Measurements from ENCODE around the gene PDE7B.

The PDE7B gene

DNA sequence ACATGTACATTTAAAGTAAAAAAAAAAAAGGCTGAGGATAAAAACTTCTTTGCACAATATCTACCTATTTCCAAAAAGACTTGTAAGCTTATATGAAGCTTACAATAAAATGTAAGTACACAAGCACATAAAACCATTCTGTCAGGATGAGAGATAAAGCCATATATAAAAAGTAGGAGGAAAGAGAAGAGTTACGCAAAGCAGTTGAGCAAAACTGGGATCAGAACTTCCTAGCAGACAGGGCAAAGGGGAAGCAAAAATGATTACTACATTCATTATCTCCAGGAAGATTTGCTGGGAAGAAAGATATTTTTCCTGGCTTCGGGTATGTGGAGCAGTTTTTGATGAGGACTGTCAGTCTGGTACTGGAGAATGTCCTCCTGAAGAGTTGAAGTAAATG is 200.5 kb downstream of the PDE7B start:
- H3K9me3 Mint-ChIP-seq: no peaks in the 10 kb centered on the region
- H3K27me3 Mint-ChIP-seq: peaks cover 5 to 18% of the 10 kb centered on the region in 2 donors
- DNase-seq (no peak), ATAC-seq (replicated peaks) (no peak)
- no peaks in the 10 kb centered on the region for H3K36me3 Mint-ChIP-seq (ENCODE audit: insufficient read depth)
- no peak overlapping the region for H3K27ac Mint-ChIP-seq
- peaks cover 2 to 9% of the 10 kb centered on the region in 2 donors for H3K4me1 Mint-ChIP-seq (ENCODE audit: low read depth in 2 of 2)
- no peak overlapping the region for H3K4me3 Mint-ChIP-seq

DNA sequence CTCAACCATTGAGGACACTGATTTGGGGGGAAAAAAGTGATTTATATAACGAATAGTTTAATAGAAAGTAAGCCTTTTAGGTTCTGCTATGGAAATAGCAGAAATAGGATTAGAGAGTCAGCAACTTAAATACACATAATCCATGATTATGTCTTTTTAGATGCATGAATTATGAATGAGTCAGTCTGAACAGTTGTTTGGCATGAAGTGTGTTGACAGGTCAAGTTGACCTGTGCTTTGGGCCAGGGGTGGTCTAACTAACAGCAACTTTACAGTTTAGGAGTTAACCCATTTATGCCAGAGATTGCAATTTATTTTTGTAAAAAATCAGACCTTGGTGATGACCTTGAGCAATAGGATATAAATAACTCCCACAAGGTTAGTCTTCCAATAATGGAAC is 207.4 kb downstream of the PDE7B start:
- H3K27ac Mint-ChIP-seq: no peak overlapping the region
- peaks cover 18 to 32% of the 10 kb centered on the region in 2 donors for H3K27me3 Mint-ChIP-seq
- no peaks in the 10 kb centered on the region for H3K36me3 Mint-ChIP-seq (ENCODE audit: insufficient read depth)
- H3K4me1 Mint-ChIP-seq (ENCODE audit: low read depth in 2 of 2): no peaks in the 10 kb centered on the region
- no peaks in the 10 kb centered on the region for H3K9me3 Mint-ChIP-seq
- ATAC-seq (replicated peaks) (no peak), DNase-seq (no peak)
- no peak overlapping the region for H3K4me3 Mint-ChIP-seq

DNA sequence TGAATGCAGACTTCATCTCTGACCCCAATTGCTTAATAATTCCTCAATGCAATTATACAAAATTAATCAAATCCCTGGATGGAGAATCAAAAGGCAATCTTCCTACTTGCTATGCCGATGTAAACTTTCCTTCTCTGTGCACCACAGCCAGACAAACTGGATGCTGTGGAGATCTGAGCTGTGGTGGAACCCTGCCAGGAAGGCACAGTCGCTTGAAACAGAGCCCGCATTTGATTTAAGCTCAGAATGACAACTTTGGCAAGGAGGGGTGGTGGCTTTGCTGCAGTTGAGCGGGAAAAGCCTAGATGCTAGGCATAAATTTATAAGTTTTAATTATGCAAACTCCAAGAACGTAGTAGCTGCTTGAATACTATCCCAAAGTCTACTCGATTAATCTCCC is 207.8 kb downstream of the PDE7B start:
- Mint-ChIP-seq H3K27ac (no peak overlapping the region), H3K9me3 (no peaks in the 10 kb centered on the region), H3K4me1 (ENCODE audit: low read depth in 2 of 2) (no peaks in the 10 kb centered on the region), H3K27me3 (peaks cover 19 to 32% of the 10 kb centered on the region in 2 donors), H3K4me3 (no peak overlapping the region), H3K36me3 (ENCODE audit: insufficient read depth) (no peaks in the 10 kb centered on the region)
- DNase-seq: no peak
- ATAC-seq (replicated peaks): no peak

DNA sequence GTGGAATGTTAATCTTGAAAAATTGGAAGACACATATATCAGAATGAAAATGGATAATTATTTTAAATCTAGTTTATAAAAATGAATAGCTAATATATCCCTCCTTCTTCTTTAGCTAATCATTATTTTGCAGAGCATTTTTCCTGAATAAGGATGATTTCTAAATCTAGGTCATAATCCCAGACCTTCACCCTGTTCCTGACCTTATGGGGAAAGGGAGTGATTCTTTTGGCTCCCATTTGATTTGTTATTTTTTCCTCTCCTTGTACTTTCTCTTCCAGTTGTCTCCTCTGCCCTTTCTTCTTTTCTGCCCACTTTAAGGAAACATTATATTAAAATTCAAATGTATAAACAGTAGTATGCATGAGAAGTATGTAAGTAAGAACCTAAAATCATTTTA is 208.6 kb downstream of the PDE7B start:
- H3K9me3 Mint-ChIP-seq: no peaks in the 10 kb centered on the region
- DNase-seq: no peak
- no peak overlapping the region for H3K27ac Mint-ChIP-seq
- H3K36me3 Mint-ChIP-seq (ENCODE audit: insufficient read depth): no peaks in the 10 kb centered on the region
- H3K4me1 Mint-ChIP-seq (ENCODE audit: low read depth in 2 of 2): no peaks in the 10 kb centered on the region
- ATAC-seq (replicated peaks): no peak
- no peak overlapping the region for H3K4me3 Mint-ChIP-seq
- peaks cover 26 to 32% of the 10 kb centered on the region in 2 donors for H3K27me3 Mint-ChIP-seq

DNA sequence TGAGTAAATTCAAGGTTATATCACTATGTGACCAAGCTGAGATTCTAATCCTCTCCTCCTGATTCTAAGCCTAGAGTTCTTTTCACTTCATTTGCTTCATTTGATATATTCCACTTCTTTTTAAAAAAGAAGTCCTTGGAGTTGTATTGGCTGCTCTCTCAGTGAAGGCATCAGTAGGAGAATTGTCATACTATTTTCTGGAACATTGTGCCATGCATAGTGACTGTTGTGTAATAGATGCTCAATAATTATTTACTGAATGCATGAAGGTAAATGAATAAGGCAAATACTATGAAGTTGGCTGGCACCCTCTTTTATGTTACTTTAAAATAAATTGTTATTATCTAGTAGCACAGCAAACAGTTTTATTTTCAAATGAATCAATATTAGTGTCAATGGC is 209.3 kb downstream of the PDE7B start:
- H3K36me3 Mint-ChIP-seq (ENCODE audit: insufficient read depth): no peaks in the 10 kb centered on the region
- no peak overlapping the region for H3K4me3 Mint-ChIP-seq
- ATAC-seq (replicated peaks): no peak
- no peaks in the 10 kb centered on the region for H3K9me3 Mint-ChIP-seq
- no peaks in the 10 kb centered on the region for H3K4me1 Mint-ChIP-seq (ENCODE audit: low read depth in 2 of 2)
- peaks cover 26 to 30% of the 10 kb centered on the region in 2 donors for H3K27me3 Mint-ChIP-seq
- H3K27ac Mint-ChIP-seq: no peak overlapping the region
- DNase-seq: no peak

DNA sequence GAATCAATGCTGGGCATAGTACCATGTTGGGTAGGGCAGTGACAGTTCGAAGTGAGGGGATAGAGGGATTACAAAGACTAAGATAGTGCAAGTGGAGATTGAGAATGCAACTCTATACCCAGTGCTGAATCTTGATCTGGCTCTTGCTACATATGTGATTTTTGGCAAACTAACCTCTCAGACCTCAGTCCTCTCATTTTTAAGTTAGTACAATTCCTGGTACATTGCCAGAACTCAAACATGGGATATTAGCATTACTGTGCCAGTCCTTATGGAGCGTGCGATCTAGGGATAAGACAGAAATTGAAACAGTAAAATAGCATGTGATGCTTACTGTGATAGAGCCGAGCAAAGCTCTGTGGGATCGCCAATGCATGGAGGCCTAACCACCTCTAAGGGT is 210.2 kb downstream of the PDE7B start:
- no peak overlapping the region for H3K4me3 Mint-ChIP-seq
- no peak for DNase-seq
- no peaks in the 10 kb centered on the region for H3K9me3 Mint-ChIP-seq
- H3K27me3 Mint-ChIP-seq: peaks cover 24 to 32% of the 10 kb centered on the region in 2 donors
- no peaks in the 10 kb centered on the region for H3K4me1 Mint-ChIP-seq (ENCODE audit: low read depth in 2 of 2)
- no peaks in the 10 kb centered on the region for H3K36me3 Mint-ChIP-seq (ENCODE audit: insufficient read depth)
- no peak overlapping the region for H3K27ac Mint-ChIP-seq
- ATAC-seq (replicated peaks): no peak

DNA sequence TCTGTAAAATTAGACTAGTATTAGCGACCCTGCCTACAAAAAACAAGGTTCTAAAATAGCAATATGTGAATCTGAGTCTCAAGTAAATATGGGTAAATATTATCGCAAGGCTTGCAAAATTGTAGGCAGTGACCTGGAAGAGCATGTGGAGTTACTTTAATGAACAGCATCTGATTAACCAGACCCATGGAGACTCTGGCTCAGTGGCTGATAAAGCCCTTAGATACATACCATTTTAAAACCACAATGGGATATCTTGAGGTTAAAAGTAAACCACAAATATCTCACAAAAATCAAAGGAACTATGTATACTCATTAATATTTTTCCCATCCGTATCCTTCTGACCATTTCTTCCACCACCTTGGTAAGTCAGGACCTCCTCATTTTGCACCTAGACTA is 211.6 kb downstream of the PDE7B start:
- H3K27ac Mint-ChIP-seq: no peak overlapping the region
- ATAC-seq (replicated peaks): no peak
- H3K27me3 Mint-ChIP-seq: peaks cover 24 to 31% of the 10 kb centered on the region in 2 donors
- DNase-seq: no peak
- no peaks in the 10 kb centered on the region for H3K9me3 Mint-ChIP-seq
- H3K36me3 Mint-ChIP-seq (ENCODE audit: insufficient read depth): no peaks in the 10 kb centered on the region
- no peaks in the 10 kb centered on the region for H3K4me1 Mint-ChIP-seq (ENCODE audit: low read depth in 2 of 2)
- H3K4me3 Mint-ChIP-seq: no peak overlapping the region

DNA sequence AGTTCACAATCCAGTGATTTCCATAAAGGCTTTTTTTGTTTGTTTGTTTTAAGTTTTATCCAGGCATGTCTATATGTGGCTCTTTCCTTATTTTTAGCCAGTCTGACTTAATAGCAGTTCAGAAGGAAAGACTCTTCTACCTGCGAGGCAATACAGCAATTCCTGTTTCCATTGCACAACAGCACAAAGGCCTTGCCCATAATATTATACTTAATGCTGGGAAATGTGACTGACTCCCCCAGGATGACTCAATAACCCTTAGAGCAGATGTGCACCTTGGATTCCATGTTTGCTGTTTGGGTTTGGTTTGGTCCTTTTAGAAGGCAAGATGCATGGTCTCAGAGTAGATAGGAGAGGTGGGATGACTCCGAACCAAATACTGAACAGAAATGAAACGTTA is 214.5 kb downstream of the PDE7B start:
- no peaks in the 10 kb centered on the region for H3K36me3 Mint-ChIP-seq (ENCODE audit: insufficient read depth)
- H3K27me3 Mint-ChIP-seq: peaks cover 24% of the 10 kb centered on the region in 2 donors
- ATAC-seq (replicated peaks) (no peak), DNase-seq (no peak)
- no peaks in the 10 kb centered on the region for H3K4me1 Mint-ChIP-seq (ENCODE audit: low read depth in 2 of 2)
- no peaks in the 10 kb centered on the region for H3K9me3 Mint-ChIP-seq
- H3K27ac Mint-ChIP-seq: no peak overlapping the region
- H3K4me3 Mint-ChIP-seq: no peak overlapping the region

DNA sequence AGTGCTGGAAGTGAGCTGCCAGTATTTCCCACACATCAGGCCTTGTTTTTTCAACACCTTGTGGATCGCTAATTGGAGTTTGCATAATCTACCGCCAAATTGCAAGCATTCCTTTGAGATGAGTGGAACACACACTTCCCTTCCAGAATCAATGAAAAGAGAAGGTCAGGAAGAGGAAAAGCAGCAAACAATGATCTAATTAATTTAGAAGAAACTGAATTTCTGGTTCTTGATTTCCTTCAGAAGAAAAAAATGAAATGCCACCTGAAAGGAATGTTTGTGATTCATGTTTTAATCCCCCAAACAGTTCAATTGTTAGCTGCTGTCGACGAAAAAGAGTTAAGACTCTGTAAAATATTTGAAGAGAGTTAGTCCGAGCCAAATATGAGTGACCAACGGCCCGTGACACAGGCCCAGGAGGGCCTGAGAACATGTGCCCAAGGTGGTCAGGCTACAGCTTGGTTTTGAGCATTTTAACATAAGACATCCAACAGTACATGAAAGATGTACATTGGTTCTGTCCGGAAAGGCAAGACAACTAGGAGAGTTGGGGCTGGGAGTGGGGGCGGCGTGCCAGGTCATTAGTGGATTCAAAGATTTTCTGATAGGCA is 216.3 kb downstream of the PDE7B start:
- Mint-ChIP-seq H3K27me3 (peaks cover 24% of the 10 kb centered on the region in 2 donors), H3K27ac (no peak overlapping the region), H3K9me3 (no peaks in the 10 kb centered on the region), H3K36me3 (ENCODE audit: insufficient read depth) (no peaks in the 10 kb centered on the region), H3K4me3 (no peak overlapping the region), H3K4me1 (ENCODE audit: low read depth in 2 of 2) (no peaks in the 10 kb centered on the region)
- no peak for ATAC-seq (replicated peaks)
- no peak for DNase-seq

DNA sequence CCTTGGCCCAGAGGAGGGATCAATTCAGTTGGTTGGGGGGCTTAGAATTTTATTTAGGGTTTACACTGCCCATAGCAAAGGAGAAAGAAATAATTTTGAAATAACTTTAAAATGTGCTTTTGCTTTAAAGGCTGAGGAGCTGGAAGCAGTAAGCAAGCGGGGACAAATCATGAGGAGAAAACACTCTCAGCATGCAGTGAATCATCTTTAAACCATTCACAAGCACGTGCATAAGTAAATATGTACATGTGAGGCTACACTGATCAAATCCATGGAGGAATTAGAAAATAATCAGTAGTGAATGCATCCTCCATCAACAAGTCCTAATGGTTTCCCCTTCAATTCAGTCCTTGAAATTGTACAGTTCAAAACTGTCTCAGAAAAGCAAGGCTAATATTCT is 217.6 kb downstream of the PDE7B start:
- H3K4me1 Mint-ChIP-seq (ENCODE audit: low read depth in 2 of 2): no peaks in the 10 kb centered on the region

DNA sequence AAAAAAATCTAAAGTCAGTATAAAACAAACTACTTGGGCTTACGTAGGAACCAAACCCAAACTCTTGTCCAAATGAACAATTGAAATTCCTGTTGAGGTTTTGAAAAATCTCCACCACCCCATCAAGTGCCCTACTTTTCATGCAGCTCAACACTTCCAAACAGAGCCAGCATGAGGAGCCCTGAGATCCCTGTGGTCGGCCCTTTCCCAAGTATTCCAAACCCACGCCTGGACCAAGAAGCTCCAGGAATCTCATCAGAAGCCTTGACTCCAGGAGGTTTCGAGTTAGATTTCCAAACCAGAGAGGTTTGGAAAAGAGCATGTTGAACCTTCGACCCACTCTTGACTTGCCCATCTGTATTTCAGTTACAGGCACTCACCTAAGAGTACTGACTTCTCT is 219.3 kb downstream of the PDE7B start:
- no peaks in the 10 kb centered on the region for H3K36me3 Mint-ChIP-seq (ENCODE audit: insufficient read depth)
- H3K27me3 Mint-ChIP-seq: peaks cover 23% of the 10 kb centered on the region in 2 donors
- ATAC-seq (replicated peaks) (no peak), DNase-seq (no peak)
- no peaks in the 10 kb centered on the region for H3K4me1 Mint-ChIP-seq (ENCODE audit: low read depth in 2 of 2)
- H3K27ac Mint-ChIP-seq: no peak overlapping the region
- no peaks in the 10 kb centered on the region for H3K9me3 Mint-ChIP-seq
- H3K4me3 Mint-ChIP-seq: no peak overlapping the region

More for the DNA sequence above, 217.6 kb downstream of the PDE7B start:
- Mint-ChIP-seq H3K27me3 (peaks cover 18 to 24% of the 10 kb centered on the region in 2 donors), H3K4me3 (no peak overlapping the region), H3K27ac (no peak overlapping the region), H3K36me3 (ENCODE audit: insufficient read depth) (no peaks in the 10 kb centered on the region), H3K9me3 (no peaks in the 10 kb centered on the region)
- DNase-seq (no peak), ATAC-seq (replicated peaks) (no peak)

DNA sequence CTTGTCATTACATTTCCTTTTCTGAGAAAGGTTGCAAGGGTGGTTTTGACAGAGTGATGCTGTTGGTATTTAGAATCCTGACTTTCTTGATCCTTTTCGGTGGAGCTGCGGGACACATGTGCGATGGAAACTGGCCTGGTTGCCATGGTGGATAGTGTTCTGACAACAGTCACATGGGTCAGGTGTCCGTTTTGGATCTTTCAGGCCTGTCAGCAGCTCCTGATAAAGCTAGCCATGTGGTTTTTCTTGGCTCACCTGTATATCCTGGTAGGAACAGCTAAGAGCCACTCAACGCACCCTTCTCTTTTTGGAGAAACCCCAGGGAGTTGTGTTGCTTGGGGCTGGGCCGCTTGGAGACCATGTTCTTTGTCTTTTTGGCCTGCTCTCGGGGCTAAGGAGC is 221.2 kb downstream of the PDE7B start:
- Mint-ChIP-seq H3K36me3 (ENCODE audit: insufficient read depth) (no peaks in the 10 kb centered on the region), H3K27me3 (peaks cover 19 to 27% of the 10 kb centered on the region in 2 donors), H3K4me1 (ENCODE audit: low read depth in 2 of 2) (no peaks in the 10 kb centered on the region), H3K27ac (no peak overlapping the region), H3K4me3 (no peak overlapping the region), H3K9me3 (no peaks in the 10 kb centered on the region)
- ATAC-seq (replicated peaks) (no peak), DNase-seq (no peak)

DNA sequence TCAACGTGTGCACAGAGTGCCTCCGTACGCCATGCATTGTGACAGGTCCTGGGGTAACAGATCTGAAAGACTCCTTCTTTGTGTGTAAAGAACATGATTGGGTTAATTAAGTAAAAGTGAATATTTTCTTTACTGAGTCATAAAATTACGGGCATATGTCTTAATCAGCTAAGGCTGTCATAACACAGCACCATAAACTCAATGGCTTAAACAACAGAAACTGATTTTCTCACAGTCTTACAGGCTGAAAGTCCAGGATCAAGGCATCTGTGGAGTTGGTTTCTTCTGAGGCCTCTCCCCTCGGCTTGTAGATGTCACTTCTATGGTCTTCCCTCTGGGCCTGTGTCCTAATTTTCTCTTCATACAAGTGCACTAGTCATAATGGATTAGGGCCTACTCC is 221.7 kb downstream of the PDE7B start:
- DNase-seq (no peak), ATAC-seq (replicated peaks) (no peak)
- no peak overlapping the region for H3K4me3 Mint-ChIP-seq
- H3K36me3 Mint-ChIP-seq (ENCODE audit: insufficient read depth): no peaks in the 10 kb centered on the region
- H3K4me1 Mint-ChIP-seq (ENCODE audit: low read depth in 2 of 2): no peaks in the 10 kb centered on the region
- H3K27me3 Mint-ChIP-seq: peaks cover 14 to 22% of the 10 kb centered on the region in 2 donors
- no peaks in the 10 kb centered on the region for H3K9me3 Mint-ChIP-seq
- H3K27ac Mint-ChIP-seq: no peak overlapping the region

DNA sequence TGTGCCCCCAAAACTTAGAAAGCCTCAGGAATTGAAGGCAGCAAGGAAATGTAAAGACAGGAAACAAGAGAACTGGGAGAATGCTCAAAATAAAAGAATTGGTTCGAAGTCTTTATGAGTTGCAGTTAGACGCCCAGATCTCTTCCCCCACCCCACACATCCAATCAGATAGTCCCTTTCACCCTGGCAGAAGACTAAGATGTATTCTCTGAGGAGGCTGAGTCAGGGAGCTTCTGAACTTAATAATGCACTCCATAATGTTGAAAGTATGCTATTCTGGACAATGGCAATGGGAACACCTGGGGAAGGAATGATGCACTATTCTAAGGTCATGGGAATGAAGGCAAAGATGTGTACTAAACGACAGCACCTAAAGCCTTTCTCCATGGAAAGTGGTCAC is 225.0 kb downstream of the PDE7B start:
- no peak overlapping the region for H3K4me3 Mint-ChIP-seq
- H3K9me3 Mint-ChIP-seq: no peaks in the 10 kb centered on the region
- no peaks in the 10 kb centered on the region for H3K36me3 Mint-ChIP-seq (ENCODE audit: insufficient read depth)
- ATAC-seq (replicated peaks) (no peak), DNase-seq (no peak)
- no peaks in the 10 kb centered on the region for H3K4me1 Mint-ChIP-seq (ENCODE audit: low read depth in 2 of 2)
- peaks cover 12 to 13% of the 10 kb centered on the region in 2 donors for H3K27me3 Mint-ChIP-seq
- H3K27ac Mint-ChIP-seq: no peak overlapping the region
